NCI-H146 (cell line): ENCODE results near the gene MTG1.

Experiments used
- DNase-seq: peaks from one replicate; lab custom pipeline; 2025; lab: John Stamatoyannopoulos, UW

Gene MTG1

DNA sequence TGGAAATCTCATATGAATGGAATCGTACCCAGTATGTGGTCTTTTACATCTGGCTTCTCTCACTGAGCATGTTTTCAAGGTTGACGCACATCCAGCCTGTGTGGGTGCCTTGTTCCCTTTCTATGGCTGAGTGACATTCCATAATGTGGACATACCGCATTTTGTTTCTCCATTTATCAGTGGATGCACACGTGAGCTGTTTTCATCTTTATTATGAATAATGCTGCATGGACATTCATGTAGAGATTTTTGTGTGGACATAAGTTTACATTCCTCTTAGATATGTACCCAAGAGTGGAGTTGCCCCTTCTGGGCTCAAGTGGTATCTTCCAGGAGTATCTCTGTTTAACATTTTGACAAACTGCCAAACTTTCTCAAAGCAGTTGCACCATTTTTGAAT lies 58.5 kb downstream of the MTG1 start:
- no peak for DNase-seq

- DNase-seq = peak; percentile 82
These were observed 59.7 kb downstream of the MTG1 start, which contains the start of gene SCART1 for GRCh38 chr10:133453516-133454203. Gene SCART1, plus strand, starts transcription at chr10:133453945. Its CDS starts 53 bp downstream, at chr10:133453998.

GRCh38 chr10:133454204-133454893 lies 60.4 kb downstream of the MTG1 start:
- no peak for DNase-seq

DNA sequence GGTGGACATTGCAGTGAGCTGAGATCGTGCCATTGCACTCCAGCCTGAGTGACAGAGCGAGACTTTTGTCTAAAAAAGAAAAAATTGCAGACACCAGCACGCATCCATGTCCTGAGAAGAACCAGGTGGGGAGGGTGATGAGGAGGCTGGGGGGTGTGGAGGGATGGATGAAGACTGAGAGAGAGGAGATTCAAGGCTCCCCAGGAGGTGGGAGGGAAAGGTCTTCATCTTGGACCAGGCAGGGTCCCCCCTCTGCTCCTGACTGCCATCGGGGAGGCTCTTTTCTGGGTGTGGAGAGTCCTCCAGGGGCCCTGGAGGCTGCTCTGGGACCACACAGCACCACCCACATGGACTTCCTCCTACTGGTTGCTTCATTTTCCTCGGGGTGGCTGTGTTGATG lies 61.2 kb downstream of the MTG1 start:
- DNase-seq = no peak

GRCh38 chr10:133455611-133456031 lies 61.7 kb downstream of the MTG1 start:
- DNase-seq = no peak

DNA sequence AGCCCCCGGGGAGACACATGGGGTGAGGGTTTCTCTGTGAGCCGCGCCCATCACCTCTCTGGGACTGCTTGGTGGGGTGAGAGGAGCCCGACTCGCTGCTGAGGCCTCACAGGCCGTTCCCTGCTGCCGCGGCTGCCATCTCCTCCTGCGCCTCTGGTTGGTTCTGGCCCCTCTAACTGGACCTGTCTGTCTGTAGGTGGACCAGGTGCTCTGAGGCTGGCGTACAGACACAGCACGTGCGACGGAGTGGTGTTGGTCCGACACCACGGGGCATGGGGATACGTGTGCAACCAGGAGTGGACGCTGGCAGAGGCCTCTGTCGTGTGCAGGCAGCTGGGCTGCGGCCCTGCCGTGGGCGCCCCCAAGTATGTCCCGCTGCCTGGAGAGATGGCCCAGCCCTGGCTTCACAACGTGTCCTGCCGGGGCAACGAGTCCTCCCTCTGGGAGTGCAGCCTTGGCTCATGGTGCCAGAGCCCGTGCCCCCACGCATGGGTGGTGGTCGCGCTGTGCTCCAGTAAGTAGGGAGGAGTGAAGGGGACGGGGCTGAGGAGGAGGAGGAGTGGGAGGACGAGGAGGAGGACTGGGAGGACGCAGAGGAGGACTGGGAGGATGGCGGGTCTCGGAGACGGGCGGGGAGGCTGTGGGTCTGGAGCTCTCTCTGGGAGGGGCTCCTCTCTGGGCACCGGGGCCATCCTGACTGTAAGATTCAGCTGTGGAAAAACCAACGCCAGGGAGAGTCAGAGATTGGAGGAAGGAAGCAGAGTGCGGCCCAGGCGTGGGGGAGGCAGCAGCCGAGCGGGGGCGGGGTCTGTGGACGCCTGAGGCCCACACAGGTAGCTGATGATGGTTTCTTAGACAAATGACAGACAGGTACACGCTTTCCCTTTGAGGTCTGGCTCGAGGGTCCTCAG lies 62.3 kb downstream of the MTG1 start:
- no peak for DNase-seq

- no peak for DNase-seq
These were observed 63.3 kb downstream of the MTG1 start for GRCh38 chr10:133457100-133457841.

DNA sequence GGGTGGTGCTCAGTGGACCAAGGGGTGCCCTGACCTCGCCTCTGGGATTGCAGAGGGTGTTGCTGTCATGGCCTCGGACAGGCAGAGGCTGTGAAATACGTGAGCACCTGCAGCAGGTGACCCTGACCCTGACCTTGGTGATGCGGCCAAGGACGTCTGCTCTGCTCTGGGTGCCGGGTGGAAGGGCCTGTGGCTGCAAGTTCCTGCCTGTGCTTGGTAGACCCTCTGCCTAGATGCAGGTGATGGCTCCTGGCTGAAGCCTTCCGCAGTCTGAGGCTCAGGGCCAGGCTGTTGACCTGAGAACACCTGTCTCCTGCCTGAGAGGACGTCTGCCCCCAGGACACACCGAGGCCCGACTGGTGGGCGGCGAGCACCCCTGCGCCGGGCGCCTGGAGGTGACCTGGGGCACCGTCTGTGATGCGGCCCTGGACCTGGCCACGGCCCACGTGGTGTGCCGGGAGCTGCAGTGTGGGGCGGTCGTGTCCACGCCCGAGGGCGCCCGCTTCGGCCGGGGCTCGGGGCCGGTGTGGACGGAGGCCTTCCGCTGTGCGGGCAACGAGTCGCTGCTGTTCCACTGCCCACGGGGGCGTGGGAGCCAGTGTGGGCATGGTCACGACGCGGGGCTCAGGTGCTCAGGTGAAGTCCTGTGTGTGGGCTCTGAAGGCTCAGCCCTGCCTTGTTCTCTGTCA lies 64.2 kb downstream of the MTG1 start:
- DNase-seq = no peak

DNA sequence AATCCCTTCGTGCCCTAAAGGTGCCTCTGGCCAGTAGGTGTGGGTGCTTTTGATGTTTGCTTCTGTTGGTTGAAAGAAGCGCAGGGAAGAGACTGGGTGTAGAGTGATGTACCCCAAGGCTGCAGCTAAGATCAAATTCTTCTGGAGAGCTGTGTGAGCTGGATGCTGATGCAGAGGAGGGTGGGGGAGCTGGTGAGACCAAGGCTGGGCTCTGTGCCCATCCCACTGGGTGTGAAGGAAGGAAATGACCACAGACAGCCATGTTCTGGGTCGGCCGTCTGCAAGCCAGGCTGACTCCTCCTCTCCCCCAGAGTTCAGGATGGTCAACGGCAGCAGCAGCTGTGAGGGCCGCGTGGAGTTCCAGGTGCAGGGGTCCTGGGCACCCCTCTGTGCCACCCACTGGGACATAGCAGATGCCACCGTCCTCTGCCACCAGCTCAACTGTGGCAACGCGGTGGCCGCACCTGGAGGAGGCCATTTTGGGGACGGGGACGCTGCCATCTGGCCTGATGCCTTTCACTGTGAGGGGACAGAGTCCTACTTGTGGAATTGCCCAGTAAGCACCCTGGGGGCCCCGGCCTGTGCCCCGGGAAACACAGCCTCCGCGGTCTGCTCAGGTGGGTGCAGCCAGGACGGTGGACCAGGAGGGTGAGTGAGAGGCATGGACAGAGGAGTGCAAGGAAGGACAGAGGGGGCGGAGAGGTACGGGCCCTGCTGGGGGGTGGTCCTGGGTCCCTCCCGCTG lies 64.9 kb downstream of the MTG1 start:
- no peak for DNase-seq

GRCh38 chr10:133459454-133460207 lies 65.7 kb downstream of the MTG1 start:
- no peak for DNase-seq

DNA sequence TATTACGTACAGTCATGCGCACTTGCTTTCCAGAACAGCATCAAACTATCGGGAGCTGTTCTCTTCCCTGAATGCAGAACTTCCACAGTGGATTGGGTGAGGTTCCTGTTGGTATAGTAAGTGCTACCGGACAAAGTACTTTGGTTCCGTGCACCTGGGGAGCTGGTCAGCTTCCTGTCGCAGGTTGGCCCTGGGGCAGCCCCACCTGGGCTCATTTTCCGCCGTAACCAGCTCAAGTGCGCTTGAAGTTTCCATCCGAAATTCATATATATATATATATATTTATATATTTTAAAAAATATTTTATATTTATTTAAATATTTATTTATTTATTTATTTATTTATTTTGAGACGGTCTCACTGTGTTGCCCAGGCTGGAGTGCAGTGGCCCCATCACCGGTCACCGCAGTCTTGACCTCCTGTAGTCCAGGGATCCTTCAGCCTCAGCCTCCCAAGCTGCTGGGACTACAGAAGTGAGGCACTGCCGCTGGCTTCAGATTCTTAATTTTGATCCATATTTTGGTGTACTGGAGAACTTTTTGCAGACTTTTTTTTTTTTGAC lies 66.3 kb downstream of the MTG1 start:
- DNase-seq = no peak

DNA sequence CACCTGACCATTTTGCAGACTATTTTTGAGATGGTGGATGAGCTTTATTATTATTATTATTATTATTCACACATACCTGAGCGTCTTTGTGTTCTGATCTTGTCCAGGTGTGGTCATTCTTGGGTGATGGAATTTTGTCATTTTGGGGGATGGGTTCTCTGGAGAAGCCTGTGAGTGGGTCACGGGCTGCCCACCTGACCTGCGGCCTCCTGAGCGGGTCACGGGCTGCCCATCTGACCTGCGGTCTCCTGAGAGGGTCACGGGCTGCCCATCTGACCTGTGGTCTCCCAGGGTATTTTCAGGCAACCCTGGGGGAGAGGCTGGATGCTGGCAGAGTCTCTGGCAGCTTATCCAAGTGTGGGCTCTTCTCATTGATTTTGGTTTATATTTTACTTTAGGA lies 67.1 kb downstream of the MTG1 start:
- no peak for DNase-seq

DNA sequence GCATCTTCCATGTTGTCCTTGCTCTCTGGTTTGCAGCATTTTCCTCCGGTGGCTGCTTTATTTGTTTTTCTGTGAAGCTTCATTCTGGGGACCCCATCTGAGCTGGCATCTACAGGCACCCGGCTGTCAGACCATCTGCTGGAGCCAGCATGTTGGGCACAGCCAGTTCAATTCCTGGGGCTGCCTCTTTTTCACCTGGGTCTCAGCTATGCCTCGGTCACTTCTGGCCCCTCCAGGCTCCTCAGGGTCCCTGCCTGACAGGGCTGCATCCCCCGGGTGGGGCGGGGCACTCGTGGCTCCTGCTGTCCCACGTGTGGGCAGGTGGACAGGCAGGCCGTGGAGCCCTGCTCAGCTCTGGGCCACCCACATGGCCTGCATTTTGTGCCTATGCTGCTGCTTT lies 67.9 kb downstream of the MTG1 start:
- DNase-seq = no peak

DNA sequence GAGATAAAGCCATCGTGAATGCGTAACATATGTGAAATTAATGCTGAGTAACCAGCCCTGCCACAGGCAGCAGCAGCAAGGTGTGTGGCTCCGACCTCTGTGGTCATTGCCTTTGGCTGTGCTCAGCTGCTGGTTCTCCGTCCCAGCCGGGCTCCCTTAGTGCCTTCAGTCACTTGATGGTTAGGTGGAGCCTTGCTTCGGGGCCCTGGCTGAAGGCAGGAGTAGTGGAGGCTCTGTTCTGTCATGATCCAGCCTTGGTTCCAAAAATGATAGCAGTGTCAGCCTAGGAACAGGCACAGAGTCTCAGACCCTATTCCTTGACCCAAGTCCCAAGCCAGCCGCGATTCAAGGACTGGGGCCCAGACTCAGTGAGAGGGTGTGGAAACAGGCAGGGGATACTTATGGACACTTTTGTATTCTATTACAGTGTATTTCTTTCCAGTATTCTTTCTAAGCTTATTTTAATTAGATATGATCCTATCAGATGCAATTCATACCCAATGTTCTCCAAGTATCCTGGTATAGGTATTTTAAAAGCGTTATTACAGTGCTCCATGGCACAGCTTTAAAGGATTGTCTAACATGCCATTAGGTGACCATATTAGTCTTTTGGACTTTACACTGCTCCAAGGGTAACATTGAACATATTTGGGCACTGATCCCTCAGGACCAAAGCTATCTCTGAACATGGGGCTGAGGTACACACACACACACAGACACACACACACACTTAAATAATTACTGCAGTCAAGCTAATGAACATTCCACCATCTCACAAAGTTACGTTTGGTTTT lies 68.8 kb downstream of the MTG1 start:
- DNase-seq = no peak

- DNase-seq = no peak
These were observed 70.7 kb downstream of the MTG1 start for GRCh38 chr10:133464582-133465031.

- DNase-seq = no peak
These were observed 71.4 kb downstream of the MTG1 start for GRCh38 chr10:133465191-133465949.

- no peak for DNase-seq
These were observed 72.1 kb downstream of the MTG1 start for GRCh38 chr10:133465950-133466474.
